H1 (cell line): ENCODE results near the gene SCMH1. TPM values are rescaled to one million over a fixed set of nuclear protein-coding genes. Genes with fewer than 3 reads are reported as not detected.

Experiments used
- HDAC2 ChIP-seq, 2 experiments: fragments of 300-600 bp in 1 of 2; sonication (generic) in 1 of 2; IDR thresholded peaks; 2 replicates each; pipeline ENCODE4 v1.6.1; 2011 to 2012; ENCODE audit warnings: low read depth in 2 of 2, low read length in 2 of 2, mild to moderate bottlenecking in 2 of 2, moderate library complexity in 2 of 2, borderline replicate concordance in 1 of 2, inconsistent platforms in 1 of 2
- polyA plus RNA-seq, 7 experiments: library from polyadenylated mRNA; depleted of rRNA in 3 of 7; stranded (reverse) in 5 of 7; unstranded in 2 of 7; fragments of >200 nt in 5 of 7; fragments of 200-250 nt in 2 of 7; gene quantifications; 1 replicate in 5 of 7; 2 replicates in 1 of 7; 4 replicates in 1 of 7; pipeline versions ENCODE4 v1.2.1 to v1.2.3, GENCODE V29; 2011 to 2013; ENCODE audit warnings: missing spikeins in 2 of 7, mixed read lengths in 2 of 7
- total RNA-seq: library from RNA; stranded (reverse); fragmentation: NEBNext Ultra II Directional; extraction: Animal tissue kit (Norgen Biotek cat#: 25700); gene quantifications from 2 replicates; pipeline ENCODE4 v1.2.1, GENCODE V29; 2021

SCMH1 gene
- total and polyA plus RNA-seq, 2 of the 8 experiments (the other 6 are each of a cell fraction or from before 2014, with no cell fraction given), result 16.6 to 30.7 TPM

DNA sequence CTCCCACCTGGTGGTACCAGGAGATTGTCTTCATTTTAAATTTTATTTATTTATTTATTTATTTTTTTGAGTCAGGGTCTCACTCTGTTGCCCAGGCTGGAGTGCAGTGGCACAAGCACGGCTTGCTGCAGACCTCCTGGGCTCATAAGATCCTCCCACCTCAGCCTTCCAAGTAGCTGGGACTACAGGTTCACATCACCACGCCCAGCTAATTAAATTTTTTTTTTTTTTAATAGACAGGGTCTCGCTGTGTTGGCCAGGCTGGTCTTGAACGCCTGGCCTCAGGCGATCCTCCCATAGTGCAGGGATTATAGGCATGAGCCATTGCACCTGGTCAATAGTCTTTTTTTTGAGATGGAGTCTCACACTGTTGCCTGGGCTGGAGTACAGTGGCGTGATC is 229.1 kb downstream of the SCMH1 start (continued):
- TF ChIP-seq HDAC2 (IDR thresholded peaks at IDR 0.05; ENCODE audit: borderline replicate concordance in 1 of 2, low read depth in 2 of 2, low read length in 2 of 2), result no peak
